Activated T-cell treated with anti-CD3 and anti-CD28 coated beads, Interleukin-2, amount 50 U/mL, for 4 hours (primary cell): ENCODE data around the gene FAXC. TPM values are rescaled to one million over a fixed set of nuclear protein-coding genes. Genes with fewer than 3 reads are reported as not detected.

Source experiments
- ATAC-seq, 2 donors: fragments of 200-7000 bp; cut with Tn5 transposase; one replicate each; pipeline ENCODE4 v1.10.0; 2021
- DNase-seq: peaks from one replicate; pipeline ENCODE4 v3.0.0-alpha.2; 2020
- H3K27me3 Mint-ChIP-seq: one replicate; pipeline ENCODE4 v1.8.0; 2021; ENCODE audit warnings: low read depth, mixed read lengths
- H3K36me3 Mint-ChIP-seq: one replicate; pipeline ENCODE4 v1.8.0; 2022; ENCODE audit warnings: mixed read lengths; ENCODE audit not compliant: insufficient read depth
- H3K4me1 Mint-ChIP-seq: one replicate; pipeline ENCODE4 v1.8.0; 2021; ENCODE audit warnings: low read depth, mixed read lengths
- H3K4me3 Mint-ChIP-seq: one replicate; pipeline ENCODE4 v1.8.0; 2021; ENCODE audit warnings: mild to moderate bottlenecking, moderate library complexity, mixed read lengths
- H3K9me3 Mint-ChIP-seq: one replicate; pipeline ENCODE4 v1.8.0; 2021; ENCODE audit warnings: mixed read lengths
- total RNA-seq, 3 donors: library from RNA; stranded (reverse); gene quantifications; one replicate each; pipeline ENCODE4 v1.2.1, GENCODE V29; 2021

FAXC gene
- total RNA-seq, result not detected

GRCh38 chr6:99349171-99350141 lies at the start of gene FAXC:
FAXC (minus strand) TSS chr6:99349674; CDS start chr6:99349372, 302 bp downstream.
- DNase-seq (no peak), ATAC-seq (peak; percentile 57 to 61)
- H3K27me3 Mint-ChIP-seq, result peaks cover 63% of the 10 kb centered on the region
- peak within 1 kb of the TSS; percentile 11 for H3K4me3 Mint-ChIP-seq
- H3K36me3 Mint-ChIP-seq, result no peaks in the 10 kb centered on the region
- no peaks in the 10 kb centered on the region for H3K9me3 Mint-ChIP-seq
- peaks cover 6% of the 10 kb centered on the region for H3K4me1 Mint-ChIP-seq

GRCh38 chr6:99397287-99397686 lies 47.8 kb upstream of the FAXC start:
- Mint-ChIP-seq H3K36me3 (peaks cover 12% of the 10 kb centered on the region), H3K4me1 (peaks cover 8% of the 10 kb centered on the region), H3K9me3 (no peaks in the 10 kb centered on the region), H3K4me3 (no peak overlapping the region), H3K27me3 (no peaks in the 10 kb centered on the region)
- ATAC-seq (no peak), DNase-seq (no peak)

GRCh38 chr6:99393698-99394531 lies 44.4 kb upstream of the FAXC start, which contains the start of gene COQ3:
COQ3 (minus strand) TSS chr6:99394195; CDS start chr6:99394179, 16 bp downstream.
- DNase-seq (peak; percentile 50), ATAC-seq (peak; percentile 77 to 81)
- peak within 1 kb of the TSS; percentile 97 for H3K4me3 Mint-ChIP-seq
- H3K4me1 Mint-ChIP-seq, result peaks cover 10% of the 10 kb centered on the region
- peaks cover 2% of the 10 kb centered on the region for H3K36me3 Mint-ChIP-seq
- H3K27me3 Mint-ChIP-seq, result no peaks in the 10 kb centered on the region
- H3K9me3 Mint-ChIP-seq, result no peaks in the 10 kb centered on the region

GRCh38 chr6:99393366-99393697 lies 43.9 kb upstream of the FAXC start:
- DNase-seq (no peak), ATAC-seq (peak; percentile 11 to 16)
- Mint-ChIP-seq H3K4me3 (peak overlapping the region; percentile 97), H3K36me3 (peaks cover 2% of the 10 kb centered on the region), H3K27me3 (no peaks in the 10 kb centered on the region), H3K4me1 (peaks cover 10% of the 10 kb centered on the region), H3K9me3 (no peaks in the 10 kb centered on the region)

- peaks cover 10% of the 10 kb centered on the region for H3K4me1 Mint-ChIP-seq
- H3K36me3 Mint-ChIP-seq, result peaks cover 2% of the 10 kb centered on the region
- no peaks in the 10 kb centered on the region for H3K27me3 Mint-ChIP-seq
- H3K9me3 Mint-ChIP-seq, result no peaks in the 10 kb centered on the region
- H3K4me3 Mint-ChIP-seq, result no peak overlapping the region
- no peak for DNase-seq
- ATAC-seq, result no peak
Observed at GRCh38 chr6:99390896-99391295, 41.4 kb upstream of the FAXC start.

GRCh38 chr6:99384507-99384906 lies 35.0 kb upstream of the FAXC start:
- H3K4me3 Mint-ChIP-seq, result no peak overlapping the region
- no peaks in the 10 kb centered on the region for H3K27me3 Mint-ChIP-seq
- DNase-seq, result no peak
- no peaks in the 10 kb centered on the region for H3K4me1 Mint-ChIP-seq
- no peak for ATAC-seq
- peaks cover 7% of the 10 kb centered on the region for H3K36me3 Mint-ChIP-seq
- H3K9me3 Mint-ChIP-seq, result no peaks in the 10 kb centered on the region

GRCh38 chr6:99378636-99379035 lies 29.2 kb upstream of the FAXC start:
- H3K27me3 Mint-ChIP-seq, result no peaks in the 10 kb centered on the region
- peaks cover 14% of the 10 kb centered on the region for H3K36me3 Mint-ChIP-seq
- H3K4me1 Mint-ChIP-seq, result no peaks in the 10 kb centered on the region
- H3K4me3 Mint-ChIP-seq, result no peak overlapping the region
- no peak for ATAC-seq
- DNase-seq, result no peak
- H3K9me3 Mint-ChIP-seq, result no peaks in the 10 kb centered on the region

- Mint-ChIP-seq H3K4me1 (no peaks in the 10 kb centered on the region), H3K9me3 (no peaks in the 10 kb centered on the region), H3K36me3 (peaks cover 4% of the 10 kb centered on the region), H3K4me3 (no peak overlapping the region), H3K27me3 (no peaks in the 10 kb centered on the region)
- ATAC-seq (no peak), DNase-seq (no peak)
Observed at GRCh38 chr6:99369533-99369932, 20.1 kb upstream of the FAXC start.

GRCh38 chr6:99366852-99367251 lies 17.4 kb upstream of the FAXC start:
- no peak overlapping the region for H3K4me3 Mint-ChIP-seq
- ATAC-seq, result no peak
- no peak for DNase-seq
- H3K27me3 Mint-ChIP-seq, result peaks cover under 1% of the 10 kb centered on the region
- no peaks in the 10 kb centered on the region for H3K4me1 Mint-ChIP-seq
- no peaks in the 10 kb centered on the region for H3K9me3 Mint-ChIP-seq
- H3K36me3 Mint-ChIP-seq, result peaks cover 4% of the 10 kb centered on the region

- no peak for DNase-seq
- no peaks in the 10 kb centered on the region for H3K4me1 Mint-ChIP-seq
- no peaks in the 10 kb centered on the region for H3K9me3 Mint-ChIP-seq
- no peaks in the 10 kb centered on the region for H3K36me3 Mint-ChIP-seq
- H3K27me3 Mint-ChIP-seq, result peaks cover 23% of the 10 kb centered on the region
- H3K4me3 Mint-ChIP-seq, result no peak overlapping the region
- peak; percentile 55 to 69 for ATAC-seq
Observed at GRCh38 chr6:99364026-99364425, 14.6 kb upstream of the FAXC start.

GRCh38 chr6:99362678-99363268 lies 13.3 kb upstream of the FAXC start:
- no peak overlapping the region for H3K4me3 Mint-ChIP-seq
- ATAC-seq, result peak; percentile 48 to 55
- H3K36me3 Mint-ChIP-seq, result no peaks in the 10 kb centered on the region
- no peaks in the 10 kb centered on the region for H3K9me3 Mint-ChIP-seq
- no peaks in the 10 kb centered on the region for H3K4me1 Mint-ChIP-seq
- DNase-seq, result no peak
- peaks cover 23% of the 10 kb centered on the region for H3K27me3 Mint-ChIP-seq

- H3K27me3 Mint-ChIP-seq, result peaks cover 35% of the 10 kb centered on the region
- no peaks in the 10 kb centered on the region for H3K36me3 Mint-ChIP-seq
- ATAC-seq (no peak), DNase-seq (no peak)
- H3K4me3 Mint-ChIP-seq, result no peak overlapping the region
- no peaks in the 10 kb centered on the region for H3K9me3 Mint-ChIP-seq
- no peaks in the 10 kb centered on the region for H3K4me1 Mint-ChIP-seq
Observed at GRCh38 chr6:99359800-99360199, 10.3 kb upstream of the FAXC start.

GRCh38 chr6:99356641-99357040 lies 7.2 kb upstream of the FAXC start:
- peaks cover 60% of the 10 kb centered on the region for H3K27me3 Mint-ChIP-seq
- no peaks in the 10 kb centered on the region for H3K4me1 Mint-ChIP-seq
- H3K9me3 Mint-ChIP-seq, result no peaks in the 10 kb centered on the region
- H3K4me3 Mint-ChIP-seq, result no peak overlapping the region
- ATAC-seq (no peak), DNase-seq (no peak)
- H3K36me3 Mint-ChIP-seq, result no peaks in the 10 kb centered on the region

GRCh38 chr6:99354983-99355382 lies 5.5 kb upstream of the FAXC start:
- Mint-ChIP-seq H3K4me1 (peaks cover 3% of the 10 kb centered on the region), H3K4me3 (no peak overlapping the region), H3K27me3 (peaks cover 61% of the 10 kb centered on the region), H3K36me3 (no peaks in the 10 kb centered on the region), H3K9me3 (no peaks in the 10 kb centered on the region)
- DNase-seq, result no peak
- ATAC-seq, result no peak
